Breast epithelium (tissue), 4 donors: ENCODE measurements around the gene RETSAT. TPM values are rescaled to one million over a fixed set of nuclear protein-coding genes. Genes with fewer than 3 reads are reported as not detected.
"Not testable (repeated sequence)": the region's sequence is repeated elsewhere in the genome, so short reads cannot be mapped to it uniquely, and the experiment has no call there.

ENCODE experiments used
- DNase-seq, 2 donors: peaks; one replicate each; pipeline ENCODE4 v3.0.0-alpha.2; 2019; ENCODE audit warnings: low spot score in 2 of 2
- H3K27ac ChIP-seq, 2 donors: fragments of 200-600 bp; sonication (generic) in 1 of 2; one replicate each; pipeline ENCODE4 v1.5.1; 2016 to 2019; ENCODE audit warnings: mild to moderate bottlenecking in 1 of 2
- H3K27me3 ChIP-seq, 2 donors: fragments of 200-600 bp; sonication (generic) in 1 of 2; one replicate each; pipeline versions ENCODE4 v1.5.1 to v1.6.0; 2017 to 2019; ENCODE audit warnings: control low read depth in 1 of 2, mild to moderate bottlenecking in 1 of 2
- H3K36me3 ChIP-seq: fragments of 200-600 bp; one replicate; pipeline ENCODE4 v1.5.1; 2019
- H3K4me1 ChIP-seq, 2 donors: fragments of 200-600 bp; sonication (generic); one replicate each; pipeline ENCODE4 v1.5.1; 2016 to 2019; ENCODE audit warnings: control low read depth in 1 of 2
- H3K4me3 ChIP-seq, 3 donors: fragments of 200-600 bp; sonication (generic); 1 replicate in 2 of 3; 2 replicates in 1 of 3; pipeline ENCODE4 v1.5.1; 2016 to 2019; ENCODE audit warnings: mild to moderate bottlenecking in 3 of 3, moderate library complexity in 2 of 3
- H3K9me3 ChIP-seq, 2 donors: fragments of 200-600 bp; sonication (generic) in 1 of 2; one replicate each; pipeline ENCODE4 v1.5.1; 2016 to 2019; ENCODE audit warnings: control low read depth in 1 of 2
- CTCF ChIP-seq, 3 donors: fragments of 450-650 bp; IDR thresholded peaks; one replicate each; pipeline ENCODE4 v1.5.1; 2016 to 2017; ENCODE audit warnings: antibody characterized with exemption in 3 of 3, mild to moderate bottlenecking in 3 of 3, moderate library complexity in 3 of 3
- POLR2A ChIP-seq: fragments of 450-650 bp; IDR thresholded peaks from one replicate; pipeline ENCODE4 v1.6.1; 2016; ENCODE audit warnings: antibody characterized with exemption, mild to moderate bottlenecking, moderate library complexity
- POLR2AphosphoS5 ChIP-seq, 3 donors: sonication (generic); formaldehyde crosslinking; IDR thresholded peaks; one replicate each; pipeline ENCODE4 v1.6.1; 2017; ENCODE audit warnings: antibody characterized with exemption in 3 of 3
- intact Hi-C: fragments of 100-400 bp; cut with DNase I; formaldehyde crosslinking; loops from one replicate; pipeline ENCODE4 v1.15.1; 2023; ENCODE audit warnings: low total_unique reads
- total RNA-seq, 3 donors: library from RNA; depleted of rRNA; stranded (reverse); fragments of >200 nt; gene quantifications; one replicate each; pipeline ENCODE4 v1.1.0, GENCODE V29; 2016

The RETSAT gene
- total RNA-seq, 3 donors from 2014 or later: 96.4 to 534 (median 101) TPM

- Histone ChIP-seq H3K4me1 (no peaks in the 10 kb centered on the region), H3K4me3 (no peak overlapping the region), H3K27me3 (no peaks in the 10 kb centered on the region), H3K9me3 (no peaks in the 10 kb centered on the region), H3K27ac (no peak overlapping the region), H3K36me3 (no peaks in the 10 kb centered on the region)
- no peak for DNase-seq
- TF ChIP-seq POLR2A (no peak), POLR2AphosphoS5 (IDR thresholded peaks at IDR 0.05) (no peak), CTCF (IDR thresholded peaks at IDR 0.05) (no peak)
- intact Hi-C loops: no loop called here
Measured at GRCh38 chr2:85344356-85344954, 9.9 kb downstream of the RETSAT start.

- H3K9me3 ChIP-seq, H3K4me1 ChIP-seq, H3K27me3 ChIP-seq, intact Hi-C loops, H3K27ac ChIP-seq, H3K4me3 ChIP-seq, DNase-seq, H3K36me3 ChIP-seq: not testable (repeated sequence)
Measured at GRCh38 chr2:85343207-85343895, 11.0 kb downstream of the RETSAT start.

- no peak overlapping the region for H3K27ac ChIP-seq
Measured at GRCh38 chr2:85342156-85342555, 12.2 kb downstream of the RETSAT start.

GRCh38 chr2:85341269-85342029 is 12.9 kb downstream of the RETSAT start:
- Histone ChIP-seq H3K4me3 (no peak overlapping the region), H3K9me3 (no peaks in the 10 kb centered on the region), H3K27me3 (no peaks in the 10 kb centered on the region), H3K4me1 (no peaks in the 10 kb centered on the region), H3K27ac (no peak overlapping the region), H3K36me3 (no peaks in the 10 kb centered on the region)
- DNase-seq: no peak
- intact Hi-C loops: no loop called here
- TF ChIP-seq POLR2AphosphoS5 (IDR thresholded peaks at IDR 0.05) (no peak), CTCF (IDR thresholded peaks at IDR 0.05) (no peak), POLR2A (no peak)

More at GRCh38 chr2:85342156-85342555, 12.2 kb downstream of the RETSAT start:
- TF ChIP-seq POLR2A (no peak), CTCF (IDR thresholded peaks at IDR 0.05) (no peak), POLR2AphosphoS5 (IDR thresholded peaks at IDR 0.05) (no peak)
- Histone ChIP-seq H3K36me3 (no peaks in the 10 kb centered on the region), H3K4me1 (no peaks in the 10 kb centered on the region), H3K4me3 (no peak overlapping the region), H3K9me3 (no peaks in the 10 kb centered on the region), H3K27me3 (no peaks in the 10 kb centered on the region)
- intact Hi-C loops: no loop called here
- no peak for DNase-seq

- no peaks in the 10 kb centered on the region for H3K4me1 ChIP-seq
- no peak overlapping the region for H3K4me3 ChIP-seq
- no peaks in the 10 kb centered on the region for H3K9me3 ChIP-seq
- no peak overlapping the region for H3K27ac ChIP-seq
- intact Hi-C loops: no loop called here
- H3K27me3 ChIP-seq: no peaks in the 10 kb centered on the region
- TF ChIP-seq POLR2AphosphoS5 (IDR thresholded peaks at IDR 0.05) (no peak), CTCF (IDR thresholded peaks at IDR 0.05) (no peak), POLR2A (no peak)
- DNase-seq: no peak
- no peaks in the 10 kb centered on the region for H3K36me3 ChIP-seq
Measured at GRCh38 chr2:85340034-85340892, 14.1 kb downstream of the RETSAT start.
